T-helper 1 cell (primary cell): ENCODE data around the gene NPAS2.

Source experiments
- DNase-seq, 5 donors: peaks; one replicate each; pipeline ENCODE4 v3.0.0-alpha.2; 2012 to 2020

NPAS2 gene

DNA sequence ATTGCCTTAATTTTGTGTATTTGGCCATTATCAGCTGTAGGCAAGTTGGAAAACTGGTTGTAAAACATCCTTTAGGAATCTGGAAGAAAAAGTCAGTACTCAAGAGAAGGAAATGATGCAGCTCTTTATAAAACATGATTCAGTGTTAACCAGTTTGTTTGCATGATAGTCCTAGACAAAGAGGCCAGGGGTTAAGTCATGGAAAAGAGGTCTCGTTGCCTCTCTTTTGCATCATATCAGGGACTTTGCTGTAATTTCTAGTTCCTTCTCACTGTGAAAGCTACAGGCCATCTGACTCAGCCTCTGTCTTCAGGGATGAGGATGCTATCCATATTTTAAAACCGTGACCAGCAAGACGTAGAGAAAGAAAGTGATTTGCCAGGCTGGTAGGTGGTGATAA is 38.0 kb downstream of the NPAS2 start:
- no peak for DNase-seq

DNA sequence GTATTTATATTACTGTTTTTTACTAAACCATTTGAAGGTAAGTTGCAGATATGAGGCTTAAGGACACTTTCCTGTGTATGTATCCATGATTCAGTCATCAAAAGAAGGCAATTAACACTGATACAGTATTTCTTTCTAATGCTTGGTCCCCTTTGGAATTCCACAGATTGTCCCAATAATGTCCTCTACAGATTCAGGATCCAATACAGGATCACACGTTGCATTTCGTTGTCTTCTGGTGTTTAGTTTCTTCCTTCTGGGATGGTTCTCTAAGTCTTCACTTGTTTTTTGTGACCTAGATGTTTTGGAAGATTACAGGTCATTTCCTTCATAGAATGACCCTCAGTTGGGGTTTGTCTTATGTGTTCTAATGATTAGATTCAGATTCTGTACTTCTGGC is 40.0 kb downstream of the NPAS2 start:
- no peak for DNase-seq

DNA sequence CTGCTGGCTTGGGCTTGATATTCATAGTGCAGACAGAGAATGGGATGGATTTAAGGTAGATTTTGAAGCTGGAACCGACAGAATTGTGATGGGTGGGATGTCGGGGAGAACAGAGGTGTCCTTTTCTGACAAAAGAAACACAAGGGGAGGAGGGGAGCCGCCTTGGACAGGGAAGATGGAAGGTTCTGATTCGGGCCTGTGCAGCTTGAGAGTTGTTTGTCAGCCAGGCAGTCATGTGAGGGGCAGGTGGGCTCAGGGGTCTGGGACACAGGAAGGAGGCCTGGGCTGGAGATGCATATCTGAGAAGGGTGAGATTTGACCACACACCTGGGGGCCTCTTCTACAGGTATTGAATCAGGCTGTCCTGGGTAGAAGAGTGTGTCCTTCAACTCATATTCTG is 41.4 kb downstream of the NPAS2 start:
- DNase-seq = no peak

DNA sequence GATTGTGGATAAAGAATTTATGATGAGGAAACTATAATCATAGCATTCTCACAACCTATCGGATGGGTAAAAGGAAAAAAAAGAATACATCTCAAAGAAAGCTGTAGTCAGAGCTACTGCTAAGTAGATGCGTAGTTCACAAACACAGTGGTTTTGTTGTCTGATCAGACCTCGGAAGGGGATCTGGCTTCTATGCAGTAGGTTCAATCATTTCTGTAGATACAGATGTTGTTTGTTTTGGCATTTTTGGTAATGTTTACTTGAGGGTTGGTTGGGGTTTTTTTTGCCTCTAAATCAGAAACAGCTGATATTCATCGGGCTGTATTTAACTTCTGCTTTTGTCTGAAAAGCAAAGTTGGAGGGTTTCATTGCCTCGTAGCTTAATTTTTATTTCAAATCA is 42.1 kb downstream of the NPAS2 start:
- DNase-seq = no peak

DNA sequence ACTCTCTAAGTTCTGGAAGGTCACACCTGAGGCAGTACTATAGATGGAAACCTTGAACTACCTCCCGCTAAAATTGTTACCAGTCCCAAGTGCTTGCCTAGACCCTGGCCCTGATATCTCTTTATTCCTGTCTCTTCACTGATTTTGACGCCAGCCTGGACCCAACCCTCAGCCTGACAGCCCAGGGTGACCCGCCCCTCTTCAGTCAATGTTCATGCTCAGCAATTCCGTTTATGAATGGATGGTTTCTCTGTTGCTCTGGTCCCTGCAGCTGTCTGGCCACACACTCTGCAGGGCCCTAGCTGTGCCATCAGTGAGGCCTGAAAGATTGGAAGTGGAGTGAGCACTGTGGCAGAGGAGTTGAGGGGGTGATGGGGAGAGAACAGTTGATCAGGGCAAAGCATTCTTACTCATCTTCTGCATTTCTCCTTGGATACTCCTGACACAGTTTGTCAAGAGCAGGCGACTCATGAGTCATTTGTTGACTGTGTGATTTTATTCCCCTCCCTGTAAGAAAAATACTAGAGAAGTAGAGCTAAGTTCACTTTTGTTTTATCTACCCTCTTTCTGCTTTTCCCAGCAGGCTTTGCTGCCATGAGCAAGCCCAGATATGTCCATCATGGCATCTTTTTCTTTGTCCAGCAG is 46.0 kb downstream of the NPAS2 start:
- DNase-seq = no peak

DNA sequence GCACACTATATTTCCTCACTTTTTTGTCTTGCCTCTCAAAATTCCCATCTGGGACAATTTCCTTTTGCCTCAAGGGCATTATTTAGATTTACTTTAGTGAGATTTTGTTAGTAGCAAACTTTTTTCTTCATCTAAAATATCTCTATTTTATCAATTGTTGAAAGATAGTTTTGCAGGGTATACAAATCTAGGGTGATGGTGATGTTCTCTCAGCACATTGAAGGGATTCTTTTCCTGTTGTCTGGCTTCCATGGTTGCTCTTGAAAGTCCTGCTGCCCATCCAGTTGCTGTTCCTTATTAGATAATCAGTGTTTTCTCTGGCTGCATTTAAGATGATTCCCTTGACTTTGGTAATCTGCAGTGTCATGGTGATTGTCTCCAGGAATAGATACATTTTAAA is 48.1 kb downstream of the NPAS2 start:
- DNase-seq = no peak

DNA sequence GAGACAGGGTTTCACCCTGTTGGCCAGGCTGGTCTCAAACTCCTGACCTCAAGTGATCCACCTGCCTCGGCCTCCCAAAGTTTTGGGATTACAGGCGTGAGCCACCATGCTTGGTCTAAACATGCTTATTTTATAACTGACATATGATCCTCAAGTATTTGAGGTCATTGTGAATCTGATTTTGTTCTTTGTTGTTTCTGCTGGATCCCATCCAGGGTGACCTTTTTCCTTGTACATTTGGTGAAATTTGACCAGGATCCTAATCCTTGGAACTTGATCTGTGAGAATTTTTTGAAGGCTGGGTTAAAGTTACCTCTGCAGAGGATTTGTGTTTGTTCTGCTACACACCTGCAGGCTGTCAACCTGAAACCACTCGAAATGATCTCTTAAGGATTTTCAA is 49.2 kb downstream of the NPAS2 start:
- no peak for DNase-seq

DNA sequence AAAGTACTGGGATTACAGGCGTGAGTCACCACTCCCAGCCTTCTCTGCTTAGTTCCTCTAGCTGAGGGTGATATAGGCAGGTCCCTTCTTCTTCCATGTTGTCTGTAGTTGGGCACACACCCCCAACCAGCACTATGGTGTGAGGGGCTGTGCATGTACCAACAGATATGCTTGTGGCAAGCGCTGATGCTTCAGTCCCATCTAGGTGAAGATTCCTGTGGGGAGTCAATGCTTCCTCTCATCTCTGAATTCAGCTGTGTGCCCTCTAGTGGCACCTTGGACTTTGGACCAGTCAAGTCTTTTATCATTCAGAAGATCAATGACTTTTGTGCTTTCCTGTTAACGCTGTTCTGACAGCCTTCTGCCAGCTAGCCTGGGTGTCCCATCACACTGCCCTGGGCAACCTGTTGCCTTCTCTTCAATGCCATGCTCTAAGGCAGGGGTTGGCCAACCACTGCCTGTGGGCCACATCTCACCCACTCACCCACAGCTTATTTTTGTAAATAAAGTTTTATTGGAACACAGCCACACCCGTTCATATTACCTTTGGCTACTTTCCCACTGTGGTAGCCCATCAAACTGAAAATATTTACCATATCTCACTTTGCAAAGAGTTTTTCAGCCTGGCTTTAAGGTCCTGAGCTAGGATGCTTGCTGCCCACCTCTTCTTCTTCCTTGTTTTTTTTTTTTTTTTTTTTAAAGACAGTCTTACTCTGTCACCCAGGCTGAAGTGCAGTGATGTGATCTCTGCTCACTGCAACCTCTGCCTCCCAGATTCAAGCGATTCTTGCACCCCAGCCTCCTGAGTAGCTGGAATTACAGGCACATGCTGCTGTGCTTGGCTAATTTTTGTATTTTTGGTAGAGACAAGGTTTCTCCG is 51.0 kb downstream of the NPAS2 start:
- no peak for DNase-seq

DNA sequence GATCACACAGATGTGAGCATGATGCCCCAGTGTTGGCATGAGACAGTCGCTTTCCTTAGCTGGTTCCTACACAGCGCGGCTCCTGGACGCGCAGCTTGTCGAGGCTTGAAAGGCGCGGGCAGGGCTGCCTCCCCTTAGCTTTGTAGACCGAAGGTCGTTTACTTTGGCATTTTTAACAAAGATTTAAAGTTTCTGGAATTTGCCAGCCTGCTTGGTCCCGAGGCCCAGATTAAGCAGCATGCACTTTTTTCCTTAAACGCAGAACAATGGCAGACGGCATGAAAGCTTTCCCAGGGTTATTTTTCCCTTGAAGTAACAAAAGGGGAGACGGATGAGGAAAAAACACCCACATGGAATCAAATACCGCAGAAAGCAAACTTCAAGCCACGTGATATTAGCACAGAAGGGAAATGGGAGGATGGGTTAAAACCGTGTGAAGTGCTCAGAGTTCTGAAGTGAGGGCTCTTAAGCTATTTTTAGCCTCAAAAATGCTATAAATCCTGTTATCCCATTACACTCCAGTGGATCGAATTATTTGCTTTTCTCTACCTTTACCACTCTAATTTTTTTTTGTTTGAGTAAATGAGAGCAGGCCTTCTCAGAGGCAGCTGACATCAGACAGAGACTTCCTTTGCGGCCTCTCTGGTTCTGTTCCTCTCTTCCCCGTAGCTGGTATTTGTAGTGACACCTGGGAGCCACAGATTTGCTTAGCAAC is 55.7 kb downstream of the NPAS2 start:
- DNase-seq = no peak

DNA sequence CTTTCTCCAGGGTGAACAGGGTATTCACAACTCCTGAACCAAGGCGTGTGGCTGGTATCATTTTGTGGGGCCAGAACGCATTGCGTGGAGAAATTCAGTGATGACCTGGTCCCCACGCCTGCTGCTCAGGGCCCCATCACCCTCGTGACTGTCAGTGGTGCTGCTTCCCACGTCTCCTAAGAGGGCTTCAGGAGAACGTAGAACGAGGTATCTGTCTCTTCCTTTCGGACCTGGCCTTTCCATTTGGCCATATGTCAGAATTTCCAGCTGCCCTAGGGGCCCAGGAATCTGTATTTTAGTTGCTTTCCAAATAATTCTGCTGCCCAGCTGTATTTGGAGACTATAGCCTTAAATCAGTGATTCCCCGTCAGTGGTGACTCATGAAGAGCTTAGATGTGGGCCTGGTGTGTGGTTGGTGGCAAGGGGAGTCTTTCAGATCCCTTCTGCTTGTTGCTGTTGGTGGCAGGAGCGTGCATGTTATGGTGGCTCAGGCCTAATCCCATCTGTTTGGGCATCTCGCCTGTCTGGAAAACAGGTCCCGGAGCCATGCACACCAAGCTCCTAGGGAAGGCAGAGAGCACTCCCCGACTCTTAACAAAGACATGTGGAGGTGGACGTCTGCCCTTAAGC is 56.4 kb downstream of the NPAS2 start:
- no peak for DNase-seq

DNA sequence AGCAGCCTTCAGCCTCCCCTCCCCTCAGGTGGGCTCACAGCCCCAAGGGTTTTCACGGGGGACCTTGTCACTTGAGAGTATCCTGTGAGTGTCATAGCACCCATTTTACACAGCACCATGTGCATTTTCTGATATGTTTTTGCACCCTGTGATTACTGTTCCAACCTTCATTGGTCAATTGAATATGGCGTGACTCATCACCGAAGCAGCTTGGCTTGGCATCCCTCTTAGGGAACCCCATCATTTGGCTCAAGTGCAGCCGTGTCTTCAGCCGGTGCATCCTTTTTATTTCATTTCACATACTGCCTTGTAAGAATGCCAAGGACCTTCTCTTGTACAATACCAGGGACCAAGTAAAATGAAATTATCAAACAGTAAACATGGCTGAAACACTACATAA is 57.6 kb downstream of the NPAS2 start:
- DNase-seq = no peak

DNA sequence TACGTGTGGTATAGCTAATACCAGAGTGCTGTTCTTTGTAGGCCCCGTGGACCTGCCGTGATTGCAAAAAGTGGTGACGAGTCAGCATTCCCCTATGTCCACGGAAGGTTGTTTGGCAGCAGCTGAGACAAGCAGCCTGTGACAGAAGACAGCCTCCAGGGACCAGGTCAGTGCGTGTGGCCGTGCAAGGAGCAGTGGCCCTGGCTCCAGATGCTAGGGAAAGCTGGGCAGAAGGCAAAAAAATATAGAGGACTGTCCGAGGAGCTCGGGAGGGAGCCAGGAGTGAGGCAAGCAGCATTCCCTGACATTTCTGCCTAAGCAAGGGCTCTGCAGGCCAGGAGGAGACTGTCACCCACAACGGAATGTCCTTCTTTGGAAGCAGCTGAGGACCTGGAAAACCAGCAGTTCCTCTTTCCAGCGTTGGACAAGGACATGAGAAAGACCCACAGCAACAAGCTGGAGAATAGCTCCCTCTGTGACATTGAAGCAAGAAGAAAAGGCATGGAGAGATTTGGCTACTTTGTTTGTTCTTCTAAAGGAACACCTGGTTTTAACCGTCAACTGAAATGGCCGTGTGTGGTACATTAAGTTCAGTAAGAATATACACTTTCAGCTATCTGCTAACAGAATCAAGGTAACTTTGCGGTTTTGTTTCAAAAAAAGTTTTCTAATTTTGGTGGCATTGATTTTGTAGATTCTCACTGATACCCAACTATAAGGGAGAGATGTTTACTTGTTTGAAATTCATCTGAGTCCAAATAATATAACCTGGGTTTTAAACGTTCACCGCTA is 58.3 kb downstream of the NPAS2 start:
- no peak for DNase-seq

DNA sequence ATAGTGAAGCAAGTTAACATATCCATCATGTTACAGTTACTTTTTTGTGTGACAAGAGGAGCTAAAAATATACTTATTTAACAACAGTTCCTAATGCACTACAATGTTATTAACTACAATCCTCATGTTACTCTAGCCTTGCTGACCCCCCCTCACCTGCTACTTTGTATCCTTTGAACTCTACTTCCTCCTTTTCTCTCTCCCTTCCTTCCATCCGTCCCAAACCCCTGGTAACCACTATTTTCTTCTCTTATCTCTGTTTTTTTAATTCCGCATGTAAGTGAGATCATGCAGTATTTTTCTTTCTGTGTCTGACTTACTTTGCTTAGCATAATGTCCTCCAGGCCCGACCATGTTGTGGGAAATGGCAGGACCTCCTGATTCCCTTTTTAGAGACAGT is 59.4 kb downstream of the NPAS2 start:
- no peak for DNase-seq

DNA sequence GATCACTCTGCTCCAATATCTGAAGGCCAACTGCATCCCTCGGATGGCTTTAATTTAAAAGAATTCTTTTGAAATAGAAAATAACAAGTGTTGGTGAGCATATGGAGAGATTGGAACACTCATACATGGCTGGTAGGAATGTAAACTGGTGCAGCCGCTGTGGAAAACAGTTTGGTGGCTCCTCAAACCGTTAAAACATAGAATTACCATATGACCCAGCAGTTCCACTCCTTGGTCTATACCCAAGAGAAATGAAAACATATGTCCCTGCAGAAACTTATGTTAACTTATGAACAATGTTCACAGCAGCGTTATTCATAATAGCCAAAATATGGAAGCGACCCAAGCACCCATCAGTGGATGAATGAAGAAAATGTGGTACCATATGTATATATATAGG is 60.1 kb downstream of the NPAS2 start:
- DNase-seq = no peak

DNA sequence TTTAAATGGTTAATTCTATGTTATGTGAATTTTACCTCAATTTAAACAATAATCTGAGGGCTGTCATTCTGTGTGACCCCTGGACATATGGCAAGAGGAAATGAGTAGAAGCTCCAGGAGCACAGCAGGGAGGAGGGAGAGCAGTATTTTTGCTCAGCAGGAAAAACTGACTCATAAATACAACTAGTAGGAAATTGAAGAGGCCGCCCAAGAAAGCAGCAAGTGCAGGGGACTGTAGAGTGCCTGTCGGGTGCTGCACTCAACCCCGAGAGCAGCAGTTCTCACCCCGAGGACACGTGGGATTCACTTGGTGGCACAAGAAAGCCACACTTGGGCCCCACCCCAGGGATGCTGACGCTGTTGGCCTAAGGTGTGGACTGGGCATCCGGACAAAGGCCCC is 60.8 kb downstream of the NPAS2 start:
- no peak for DNase-seq

DNA sequence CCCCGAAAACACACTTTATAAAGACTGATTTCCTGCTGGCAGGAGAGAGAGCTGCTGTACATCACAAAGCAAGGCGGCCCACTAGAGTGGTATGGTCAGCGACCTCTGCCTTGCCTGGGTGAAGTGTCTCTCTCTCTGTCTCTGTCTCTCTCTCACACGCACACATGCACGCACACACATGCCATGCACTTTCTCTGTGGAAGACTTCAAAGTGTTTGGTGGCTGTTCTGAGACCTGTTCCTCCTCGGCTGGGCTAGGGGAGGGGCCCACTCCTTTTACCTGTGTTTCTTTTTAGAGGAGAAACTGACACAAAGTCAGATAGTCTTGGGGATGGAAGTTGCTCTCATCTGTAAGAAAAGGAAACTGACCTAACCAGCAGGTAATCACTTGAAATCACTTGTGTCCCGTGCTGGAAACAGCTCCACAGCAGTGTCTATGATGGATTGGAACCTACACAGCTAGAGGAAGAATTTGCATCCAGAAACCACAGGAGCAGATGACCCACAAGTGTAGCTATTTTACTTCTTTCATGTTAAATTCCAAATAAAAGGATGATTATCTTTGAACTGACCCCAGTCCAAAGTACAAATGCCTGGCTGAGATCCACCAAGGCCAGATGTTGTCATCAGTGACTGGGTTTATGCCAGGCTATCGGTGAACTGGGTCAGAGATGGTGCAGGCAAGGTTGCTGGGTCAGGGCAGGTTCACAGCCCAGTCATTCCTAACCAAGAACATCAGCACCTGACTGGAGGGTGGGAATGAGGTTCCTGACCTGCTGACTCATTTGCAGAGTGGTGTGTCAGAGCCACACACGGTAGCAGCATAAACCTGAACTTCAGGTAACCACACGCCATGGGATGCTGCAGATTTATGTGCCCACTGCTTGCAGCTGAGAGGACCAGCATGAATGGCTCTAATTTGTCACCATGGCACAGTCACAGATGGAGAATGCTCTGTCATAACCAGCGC is 63.0 kb downstream of the NPAS2 start:
- DNase-seq = no peak

DNA sequence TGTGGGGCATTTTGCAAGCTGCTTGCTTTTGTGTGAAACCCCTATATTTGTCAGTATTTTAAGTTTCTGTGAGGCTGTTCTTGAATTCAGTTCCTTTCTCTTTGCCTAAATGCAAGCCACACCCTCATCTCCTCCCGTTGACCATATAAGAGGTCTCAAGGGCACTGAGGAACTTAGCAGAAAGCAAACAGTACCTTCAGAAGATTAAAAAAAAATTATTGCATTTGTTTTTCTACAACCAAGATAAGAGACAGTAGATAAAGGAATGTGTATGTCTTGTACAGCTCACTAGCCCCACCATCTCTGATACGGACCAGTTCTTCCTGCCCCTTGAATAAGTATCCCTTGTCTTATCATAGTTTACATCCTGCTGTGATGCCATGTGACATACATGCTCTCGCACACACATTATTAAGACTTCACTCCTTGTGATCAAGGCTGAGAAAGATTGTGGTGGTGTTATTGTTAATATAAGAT is 64.2 kb downstream of the NPAS2 start:
- DNase-seq = no peak

DNA sequence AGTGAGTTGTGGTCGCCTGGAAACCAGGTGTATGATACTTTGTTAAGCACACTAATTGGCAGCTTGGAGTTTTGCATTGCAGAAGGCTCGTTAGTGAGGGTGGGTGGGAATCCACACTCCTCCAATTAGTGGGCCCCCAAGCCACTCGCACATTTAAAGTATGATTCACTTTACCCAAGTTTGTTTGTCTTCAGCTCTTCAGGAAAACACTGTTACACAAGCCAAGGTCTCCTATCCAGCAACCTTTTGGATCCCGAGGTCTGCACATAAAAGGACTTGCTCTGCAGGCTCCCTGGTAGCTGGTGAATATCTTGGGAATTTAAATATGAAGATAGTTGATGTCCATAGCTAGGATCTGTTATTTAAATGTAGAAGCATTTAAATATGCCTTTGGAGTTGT is 66.1 kb downstream of the NPAS2 start:
- no peak for DNase-seq

DNA sequence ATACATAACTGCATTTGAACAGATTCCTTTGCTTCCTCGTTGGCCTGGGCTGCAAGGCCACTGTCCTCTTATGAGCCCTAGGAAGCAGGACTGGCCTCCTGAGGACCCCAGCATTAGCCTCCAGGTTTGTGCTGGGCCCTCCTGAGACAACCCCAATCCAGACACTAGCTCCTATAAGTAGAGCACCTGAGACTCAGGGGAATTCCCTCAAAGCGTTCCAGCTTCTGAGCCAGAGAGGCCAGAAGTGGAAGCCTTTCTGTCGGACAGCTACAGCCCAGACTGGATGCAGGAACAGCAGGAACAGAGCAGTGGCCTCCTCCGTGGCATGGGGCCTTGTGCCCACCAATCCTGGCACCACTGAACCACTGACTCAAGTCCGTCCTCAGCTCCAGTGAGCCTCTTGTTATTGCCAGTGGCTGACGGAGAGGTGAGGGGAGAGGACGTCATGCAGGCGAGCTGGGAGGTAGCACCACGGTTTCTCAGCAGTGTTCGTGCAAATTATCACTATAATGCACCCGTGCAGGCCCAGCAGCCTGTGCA is 67.2 kb downstream of the NPAS2 start:
- DNase-seq = no peak

DNA sequence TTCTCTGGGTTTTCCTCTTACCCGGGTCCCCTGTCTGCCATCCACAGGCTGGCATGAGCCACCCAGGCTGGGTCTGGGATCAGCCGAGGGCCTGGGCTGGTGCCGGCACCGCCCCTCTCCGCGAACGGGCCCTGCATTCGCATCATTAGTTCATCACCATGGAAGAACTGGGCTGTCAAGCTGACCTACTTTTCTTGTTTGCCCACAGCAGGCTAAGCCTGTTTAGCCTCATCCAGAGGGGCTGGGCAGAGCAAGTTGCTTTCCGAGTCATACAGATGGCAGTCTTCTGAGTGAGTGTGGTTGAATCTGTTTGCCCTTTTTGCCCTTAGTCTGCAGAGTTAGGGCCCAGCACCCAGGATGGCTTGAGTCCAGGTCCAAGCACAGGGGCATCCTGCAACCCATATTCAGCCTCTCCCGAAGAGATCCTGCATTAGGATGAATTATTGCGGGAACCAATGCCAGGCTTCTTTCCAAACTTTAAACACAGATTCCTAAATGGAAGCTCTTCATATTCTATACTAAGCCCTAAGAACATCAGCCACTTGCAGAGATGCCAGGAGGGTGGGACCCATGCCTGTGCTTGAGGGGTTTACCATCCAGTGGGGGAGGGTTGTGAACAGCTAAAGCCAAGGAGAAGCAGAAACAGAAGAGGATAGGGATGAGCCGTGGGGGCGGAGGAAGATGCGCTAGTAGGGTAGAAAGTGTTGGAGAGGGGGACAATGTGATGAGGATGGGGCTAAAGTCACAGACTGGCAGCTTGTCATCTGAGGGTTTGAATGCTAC is 68.0 kb downstream of the NPAS2 start:
- no peak for DNase-seq
